ENCODE data around the gene CYP2A6. TPM values are rescaled to one million over a fixed set of nuclear protein-coding genes. Genes with fewer than 3 reads are reported as not detected.

CYP2A6 gene
- total and polyA plus RNA-seq, 2 experiments from 2014 or later, result 0.42 TPM; not detected in 1

DNA sequence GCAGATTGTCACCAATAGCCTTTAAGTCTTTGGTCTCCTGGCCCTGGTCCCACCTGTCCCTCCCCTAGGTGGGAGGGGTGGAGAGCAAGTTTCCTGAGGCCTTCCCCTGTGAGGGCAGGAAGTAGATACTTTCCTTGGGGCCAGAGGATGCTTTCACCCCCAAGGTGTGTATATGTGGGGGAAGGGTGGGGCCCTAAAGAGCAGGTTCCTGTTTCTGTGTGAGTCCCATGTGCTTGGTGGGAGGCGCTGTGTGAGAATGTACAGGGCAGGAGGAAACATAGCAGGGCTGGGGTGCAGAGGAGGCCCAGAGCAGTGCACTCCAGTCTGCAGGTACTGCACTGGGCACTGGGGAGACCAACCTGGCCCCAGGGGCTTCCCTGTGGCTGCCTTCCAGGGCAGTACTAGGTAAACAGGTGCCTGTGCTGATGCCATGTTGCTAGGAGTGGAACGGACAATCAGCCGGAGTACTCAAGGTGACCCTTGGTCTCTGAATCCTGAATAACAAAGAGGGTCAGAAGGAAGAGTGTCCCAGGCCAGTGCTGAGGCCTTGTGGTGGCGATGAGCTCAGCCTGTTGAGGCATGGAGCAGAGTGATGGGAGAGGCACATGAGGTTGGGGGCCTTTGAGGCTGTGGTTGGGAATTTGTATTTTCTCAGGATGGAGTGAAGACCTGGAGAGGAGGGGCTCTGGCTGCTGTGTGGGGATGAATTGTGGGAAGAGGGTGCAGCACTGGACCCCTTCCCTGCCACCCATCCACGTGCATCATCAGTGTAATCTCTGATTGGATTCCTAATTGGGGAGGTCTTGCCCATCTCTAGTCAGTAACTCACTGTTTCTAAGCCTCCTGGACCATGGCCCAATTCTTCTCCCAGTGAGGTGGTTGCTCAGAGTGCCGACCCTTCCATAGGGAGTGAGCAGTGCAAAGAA is 46.1 kb downstream of the CYP2A6 start:
- H3K36me3 ChIP-seq, result peaks cover 26% of the 10 kb centered on the region
- H3K27me3 ChIP-seq, result no peaks in the 10 kb centered on the region
- H3K9me3 ChIP-seq (ENCODE audit: low read depth), result no peaks in the 10 kb centered on the region
- H3K4me1 ChIP-seq (ENCODE audit: low read depth), result peaks cover 42% of the 10 kb centered on the region
- H3K4me3 ChIP-seq, result no peak overlapping the region
- no peak for TF ChIP-seq CTCF (IDR thresholded peaks at IDR 0.05; ENCODE audit: low read depth, low read length)
- H3K27ac ChIP-seq, result peak overlapping the region; percentile 19
- no peak for DNase-seq (ENCODE audit: low read depth in 1 of 2, low spot score in 1 of 2)

- H3K9me3 ChIP-seq (ENCODE audit: low read depth), result no peaks in the 10 kb centered on the region
- peaks cover 42% of the 10 kb centered on the region for H3K4me1 ChIP-seq (ENCODE audit: low read depth)
- TF ChIP-seq CTCF (IDR thresholded peaks at IDR 0.05; ENCODE audit: low read depth, low read length), result no peak
Measured at GRCh38 chr19:40803170-40803856, 46.9 kb downstream of the CYP2A6 start.

GRCh38 chr19:40802300-40803169 is 47.7 kb downstream of the CYP2A6 start:
- TF ChIP-seq CTCF (IDR thresholded peaks at IDR 0.05; ENCODE audit: low read depth, low read length), result no peak
- H3K27ac ChIP-seq, result peak overlapping the region; percentile 51

More at GRCh38 chr19:40803170-40803856, 46.9 kb downstream of the CYP2A6 start:
- no peak overlapping the region for H3K4me3 ChIP-seq
- peak overlapping the region; percentile 1 for H3K27ac ChIP-seq
- DNase-seq (ENCODE audit: low read depth in 1 of 2, low spot score in 1 of 2), result no peak
- peaks cover 19% of the 10 kb centered on the region for H3K36me3 ChIP-seq
- no peaks in the 10 kb centered on the region for H3K27me3 ChIP-seq

DNA sequence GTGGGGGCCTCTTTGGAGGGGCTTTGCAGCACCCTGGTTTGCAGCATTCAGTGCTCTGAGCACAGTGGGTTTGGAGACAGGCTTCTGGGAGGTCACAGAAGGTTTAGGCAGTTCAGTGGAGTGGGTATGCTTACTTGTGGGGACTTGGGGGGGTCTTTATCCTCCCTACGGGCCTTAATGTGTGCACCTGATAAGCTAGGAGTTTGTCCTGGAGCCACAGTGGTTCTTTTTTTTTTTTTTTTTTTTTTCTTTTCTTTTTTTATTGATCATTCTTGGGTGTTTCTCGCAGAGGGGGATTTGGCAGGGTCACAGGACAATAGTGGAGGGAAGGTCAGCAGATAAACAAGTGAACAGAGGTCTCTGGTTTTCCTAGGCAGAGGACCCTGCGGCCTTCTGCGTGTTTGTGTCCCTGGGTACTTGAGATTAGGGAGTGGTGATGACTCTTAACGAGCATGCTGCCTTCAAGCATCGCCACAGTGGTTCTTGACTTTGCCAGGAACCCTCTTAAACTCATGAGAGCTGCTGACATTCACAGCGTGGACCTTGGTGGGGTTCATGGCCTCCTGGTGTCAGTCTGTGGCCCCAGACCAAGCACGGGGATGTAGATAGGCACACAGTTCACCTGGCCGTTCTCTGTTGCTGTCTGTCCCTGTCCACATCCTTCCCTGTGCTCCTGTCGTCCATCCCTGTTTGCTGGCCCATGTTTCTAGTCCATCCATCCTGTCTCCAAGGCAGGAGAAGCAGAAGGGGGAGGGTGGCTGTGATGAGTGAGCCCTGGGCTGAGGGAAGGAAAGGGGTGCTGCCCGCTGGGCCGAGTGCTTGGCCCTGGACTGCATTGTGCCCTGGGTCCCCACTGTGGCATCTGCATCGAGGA is 48.6 kb downstream of the CYP2A6 start:
- peaks cover 42% of the 10 kb centered on the region for H3K4me1 ChIP-seq (ENCODE audit: low read depth)
- peaks cover 8% of the 10 kb centered on the region for H3K36me3 ChIP-seq
- no peaks in the 10 kb centered on the region for H3K9me3 ChIP-seq (ENCODE audit: low read depth)
- peak in 1 of 2 donors; percentile 47 for DNase-seq (ENCODE audit: low read depth in 1 of 2, low spot score in 1 of 2)
- no peaks in the 10 kb centered on the region for H3K27me3 ChIP-seq
- H3K27ac ChIP-seq, result peak overlapping the region; percentile 80
- H3K4me3 ChIP-seq, result peak overlapping the region; percentile 7
- TF ChIP-seq CTCF (IDR thresholded peaks at IDR 0.05; ENCODE audit: low read depth, low read length), result no peak

More at GRCh38 chr19:40802300-40803169, 47.7 kb downstream of the CYP2A6 start:
- peak in 1 of 2 donors; percentile 42 for DNase-seq (ENCODE audit: low read depth in 1 of 2, low spot score in 1 of 2)
- no peaks in the 10 kb centered on the region for H3K27me3 ChIP-seq
- H3K4me3 ChIP-seq, result no peak overlapping the region
- peaks cover 42% of the 10 kb centered on the region for H3K4me1 ChIP-seq (ENCODE audit: low read depth)
- H3K36me3 ChIP-seq, result peaks cover 11% of the 10 kb centered on the region
- H3K9me3 ChIP-seq (ENCODE audit: low read depth), result no peaks in the 10 kb centered on the region
